ENCODE data around the gene ZDHHC14. TPM values are rescaled to one million over a fixed set of nuclear protein-coding genes. Genes with fewer than 3 reads are reported as not detected.

The ZDHHC14 gene
- total and polyA plus RNA-seq, 12 donors: 7.7 to 31.2 (median 15.2) TPM

DNA sequence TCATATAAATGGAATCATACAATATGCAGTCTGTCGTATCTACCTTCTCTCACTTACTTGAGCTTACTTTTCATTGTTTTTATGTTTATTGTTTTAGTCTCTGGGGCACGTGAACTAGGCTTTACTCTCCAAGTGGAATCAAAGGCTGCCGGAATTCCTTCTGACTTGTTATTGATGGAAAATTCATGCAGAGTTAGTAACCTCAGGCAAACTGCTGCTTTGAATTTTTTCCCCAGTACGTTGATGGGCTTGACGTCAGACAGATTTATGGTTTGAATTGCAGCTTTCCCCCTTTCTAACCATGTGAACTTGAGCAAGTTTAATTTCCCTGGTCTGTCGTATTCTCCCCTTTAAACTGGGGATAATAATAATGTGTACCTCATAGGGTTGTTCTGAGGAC lies 68.6 kb downstream of the ZDHHC14 start:
- no peak overlapping the region for H3K4me3 ChIP-seq
- no peaks in the 10 kb centered on the region for H3K36me3 ChIP-seq
- DNase-seq: no peak
- H3K4me1 ChIP-seq: peaks cover 0 to 10% (median 1%) of the 10 kb centered on the region in 9 donors
- peaks cover 0 to 5% (median 0%) of the 10 kb centered on the region in 11 donors for H3K9me3 ChIP-seq
- no peak for TF ChIP-seq CTCF (IDR thresholded peaks at IDR 0.05)
- intact Hi-C loops (cut with DNase I): loop anchor here in 1 of 10 donors (1.0 kb wide), 1 partner anchor 11 kb away; no protein-coding TSS in a partner anchor
- WGBS, 2 donors: 75 to 80% methylated on average over 6 of the region's 6 CpGs
- no peak overlapping the region for H3K27ac ChIP-seq
- H3K27me3 ChIP-seq: no peaks in the 10 kb centered on the region
- no peak for ATAC-seq

DNA sequence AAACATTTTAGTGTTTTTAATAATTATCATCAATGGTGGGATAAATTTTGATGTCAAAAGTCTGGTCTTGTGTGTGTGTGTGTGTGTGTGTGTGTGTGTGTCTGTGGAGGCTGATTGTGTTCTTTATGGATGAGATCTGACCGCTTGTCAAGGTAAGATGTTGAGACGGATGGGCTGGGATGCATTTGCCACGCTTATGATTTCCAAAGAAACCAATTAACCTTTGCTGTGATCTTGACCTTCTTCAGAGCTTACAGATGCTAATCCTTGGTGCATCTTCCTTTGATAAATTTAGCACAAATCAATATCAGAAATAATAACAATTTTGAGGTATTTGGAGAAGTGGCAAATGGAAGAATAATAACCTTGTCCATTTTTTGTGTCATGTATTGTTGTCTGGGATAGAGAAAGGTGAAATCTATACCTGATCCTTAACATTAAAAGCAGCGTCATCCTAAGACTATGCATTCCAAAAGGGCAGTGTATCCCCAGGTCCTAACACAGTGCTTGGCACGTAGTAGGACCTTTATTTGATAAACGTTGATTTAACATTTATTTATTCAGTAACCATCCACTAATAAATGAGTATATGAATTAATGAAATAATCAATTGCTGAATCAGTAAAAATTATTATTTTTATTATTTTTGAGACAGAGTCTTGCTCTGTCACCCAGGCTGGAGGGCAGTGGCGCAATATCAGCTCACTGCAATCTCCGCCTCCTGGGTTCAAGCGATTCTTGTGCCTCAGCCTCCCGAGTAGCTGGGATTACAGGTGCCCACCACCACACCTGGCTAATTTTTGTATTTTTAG lies 70.1 kb downstream of the ZDHHC14 start:
- no peak for TF ChIP-seq CTCF (IDR thresholded peaks at IDR 0.05)
- peaks cover 0 to 12% (median 9%) of the 10 kb centered on the region in 9 donors for H3K4me1 ChIP-seq
- 85 to 86% methylated on average over 10 of the region's 10 CpGs for WGBS, 2 donors
- H3K27me3 ChIP-seq: no peaks in the 10 kb centered on the region
- intact Hi-C loops (cut with DNase I): no loop called here
- peaks cover 0 to 5% (median 0%) of the 10 kb centered on the region in 11 donors for H3K9me3 ChIP-seq
- H3K4me3 ChIP-seq: no peak overlapping the region
- DNase-seq: no peak
- H3K27ac ChIP-seq: no peak overlapping the region
- no peaks in the 10 kb centered on the region for H3K36me3 ChIP-seq
- ATAC-seq: no peak

DNA sequence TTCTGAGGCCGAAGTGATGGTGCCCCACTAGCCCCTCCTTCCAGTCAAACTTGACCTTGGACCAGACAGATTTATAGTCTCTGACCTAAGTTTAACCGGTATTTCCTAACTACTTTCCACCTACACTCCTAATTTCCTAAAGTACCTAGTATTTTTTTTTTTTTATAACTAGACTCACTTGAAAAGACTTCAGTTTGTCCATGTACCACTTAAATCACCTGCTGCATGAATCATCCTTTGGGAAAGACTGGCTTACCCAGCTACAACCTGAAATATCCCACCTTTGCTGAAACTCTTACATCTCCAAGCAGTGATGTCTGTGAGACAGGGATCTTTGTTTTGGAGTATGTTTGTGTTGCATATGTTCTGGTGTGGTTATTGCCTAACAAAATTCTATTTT lies 71.1 kb downstream of the ZDHHC14 start:
- no peak for TF ChIP-seq CTCF (IDR thresholded peaks at IDR 0.05)
- Histone ChIP-seq H3K4me1 (peaks cover 0 to 19% (median 12%) of the 10 kb centered on the region in 9 donors), H3K9me3 (peaks cover 0 to 5% (median 0%) of the 10 kb centered on the region in 11 donors), H3K36me3 (no peaks in the 10 kb centered on the region), H3K27ac (no peak overlapping the region), H3K27me3 (no peaks in the 10 kb centered on the region), H3K4me3 (no peak overlapping the region)
- intact Hi-C loops (cut with DNase I): no loop called here
- WGBS, 2 donors: 89 to 91% methylated on average over 2 of the region's 2 CpGs
- ATAC-seq: no peak
- no peak for DNase-seq

GRCh38 chr6:157453131-157453530 lies 72.1 kb downstream of the ZDHHC14 start:
- no peak for ATAC-seq

More at GRCh38 chr6:157453131-157453530, 72.1 kb downstream of the ZDHHC14 start:
- no peak overlapping the region for H3K27ac ChIP-seq
- H3K36me3 ChIP-seq: no peaks in the 10 kb centered on the region
- intact Hi-C loops (cut with DNase I): no loop called here
- 90 to 98% methylated on average over 4 of the region's 4 CpGs for WGBS, 2 donors
- TF ChIP-seq CTCF (IDR thresholded peaks at IDR 0.05): no peak
- H3K4me3 ChIP-seq: no peak overlapping the region
- peaks cover 0 to 5% (median 0%) of the 10 kb centered on the region in 11 donors for H3K9me3 ChIP-seq
- no peaks in the 10 kb centered on the region for H3K27me3 ChIP-seq
- no peak for DNase-seq
- H3K4me1 ChIP-seq: peaks cover 0 to 20% (median 12%) of the 10 kb centered on the region in 9 donors

Measured in heart right ventricle (tissue), 16 donors.